HG02623 (cell line): ENCODE measurements around the gene ANKRD40.
"Not testable (repeated sequence)": the region's sequence is repeated elsewhere in the genome, so short reads cannot be mapped to it uniquely, and the experiment has no call there.

ENCODE experiments used
- ATAC-seq: cut with Tn5 transposase; IDR thresholded peaks from one replicate; pipeline ENCODE4 v1.9.1; 2021; ENCODE audit warnings: moderate library complexity; ENCODE audit not compliant: unreplicated experiment

ANKRD40 gene

GRCh38 chr17:50715471-50715870 lies 7.8 kb upstream of the ANKRD40 start:
- no peak for ATAC-seq

- no peak for ATAC-seq
These were observed 4.9 kb upstream of the ANKRD40 start for GRCh38 chr17:50712641-50713040.

DNA sequence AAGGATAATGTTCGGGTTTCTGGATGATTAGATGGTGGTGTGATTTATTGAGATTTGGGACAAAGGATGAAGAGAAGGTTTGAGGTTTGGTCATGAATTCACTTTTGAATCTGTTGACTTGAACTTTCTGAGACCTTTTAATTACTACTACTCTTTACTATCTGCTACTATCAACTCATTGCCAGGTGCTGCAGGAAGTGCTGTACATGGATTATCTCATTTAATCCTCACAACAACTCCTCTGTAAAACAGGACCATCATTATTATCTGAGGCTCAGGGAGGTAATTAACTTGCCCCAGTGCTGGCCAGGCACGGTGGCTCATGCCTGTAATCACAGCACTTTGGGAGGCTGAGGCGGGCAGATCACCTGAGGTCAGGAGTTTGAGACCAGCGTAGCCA lies 2.9 kb upstream of the ANKRD40 start:
- ATAC-seq = no peak

- ATAC-seq = no peak
These were observed 2.3 kb upstream of the ANKRD40 start for GRCh38 chr17:50710025-50710424.

DNA sequence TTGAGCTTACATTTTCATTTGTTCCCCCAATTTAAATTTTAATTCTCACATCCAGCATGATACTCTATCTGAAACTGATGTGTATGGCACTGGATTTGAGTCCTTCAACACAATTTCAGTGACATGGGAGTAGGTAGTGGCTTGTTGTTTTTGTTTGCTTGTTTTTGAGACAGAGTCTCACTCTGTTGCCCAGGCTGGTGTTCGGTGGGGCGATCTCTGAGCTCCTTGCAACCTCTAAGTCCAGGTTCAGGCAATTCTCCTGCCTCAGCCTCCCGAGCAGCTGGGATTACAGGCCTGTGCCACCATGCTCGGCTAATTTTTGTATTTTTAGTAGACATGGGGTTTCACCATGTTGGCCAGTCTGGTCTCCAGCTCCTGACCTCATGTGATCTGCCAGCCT lies 1.3 kb upstream of the ANKRD40 start:
- ATAC-seq = not testable (repeated sequence)

DNA sequence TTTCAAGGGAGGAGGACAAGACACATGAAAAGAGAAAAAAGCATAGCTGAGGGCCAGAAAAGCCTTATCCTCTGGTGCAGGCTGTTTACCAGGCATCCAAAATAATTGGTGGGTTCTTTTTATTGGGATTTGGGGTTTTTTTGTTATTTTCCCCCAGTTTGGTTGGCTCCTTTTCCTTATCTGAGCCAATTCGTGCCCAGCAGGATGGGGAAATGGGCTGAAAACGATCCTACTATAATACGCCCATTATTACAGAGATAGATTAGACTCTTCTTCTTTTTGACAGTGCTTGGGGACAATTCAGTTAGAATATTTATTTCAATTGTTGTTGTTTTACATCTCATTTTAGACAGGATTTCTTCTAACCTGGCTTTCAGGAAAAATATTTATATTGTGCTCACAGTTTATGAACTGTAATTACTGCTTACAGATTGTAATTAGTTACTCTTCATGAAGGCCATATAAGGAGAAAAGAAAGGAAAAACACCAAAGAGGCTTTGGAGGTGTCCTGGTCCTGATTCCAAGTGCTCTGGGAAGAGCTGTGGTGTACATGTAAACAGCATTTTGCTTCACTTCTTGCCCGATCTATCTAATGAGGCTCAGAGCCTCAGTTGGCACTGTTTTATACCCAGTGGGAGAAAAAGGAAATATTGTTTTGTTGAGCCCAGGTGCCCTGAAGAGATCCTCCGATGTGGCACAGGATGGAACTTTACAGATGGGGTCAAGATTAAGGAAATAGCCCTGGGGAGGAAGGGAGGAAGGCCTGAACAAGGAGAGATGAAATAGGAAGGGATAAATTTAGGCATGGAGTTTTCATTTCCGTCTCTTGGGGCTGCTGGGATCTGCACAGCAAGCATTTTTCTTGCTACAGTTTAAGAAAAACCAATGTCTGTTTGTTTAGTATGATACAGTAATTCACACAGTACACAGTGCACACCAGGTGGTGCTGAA lies 611 bp upstream of the ANKRD40 start:
- ATAC-seq = no peak

- no peak for ATAC-seq
These were observed 4.6 kb downstream of the ANKRD40 start for GRCh38 chr17:50703162-50703561.

- ATAC-seq = no peak
These were observed 8.3 kb downstream of the ANKRD40 start for GRCh38 chr17:50699410-50699809.

DNA sequence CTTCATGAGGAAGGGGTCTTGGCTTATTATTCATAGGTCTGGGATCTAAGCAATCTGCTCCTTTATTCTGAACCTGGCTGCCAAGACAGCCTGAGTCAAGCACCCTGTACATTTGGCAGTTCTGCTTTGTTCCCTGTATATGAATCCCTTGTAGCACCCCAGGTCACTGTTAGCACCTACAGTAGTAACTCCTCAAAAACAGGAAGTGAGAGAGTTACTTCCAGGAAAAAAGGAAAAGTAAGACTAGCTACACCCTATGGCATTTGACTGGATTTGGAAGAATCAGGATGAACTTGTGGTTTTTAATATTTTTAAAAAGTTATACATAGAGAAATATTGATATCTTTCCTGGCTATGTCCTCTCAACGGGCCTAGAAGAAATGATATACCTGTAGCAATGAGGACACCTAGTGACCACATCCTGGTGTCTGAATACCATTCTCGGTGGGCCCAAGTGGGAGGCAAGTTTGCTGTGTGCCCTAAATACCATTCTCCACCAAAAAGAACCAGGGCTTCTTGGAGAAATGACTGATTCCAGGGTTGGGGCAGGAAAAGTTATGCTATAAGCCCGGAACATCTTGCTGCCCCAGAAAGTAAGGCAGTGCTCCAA lies 9.9 kb downstream of the ANKRD40 start:
- ATAC-seq = no peak

GRCh38 chr17:50697062-50697461 lies 10.7 kb downstream of the ANKRD40 start:
- ATAC-seq = no peak

DNA sequence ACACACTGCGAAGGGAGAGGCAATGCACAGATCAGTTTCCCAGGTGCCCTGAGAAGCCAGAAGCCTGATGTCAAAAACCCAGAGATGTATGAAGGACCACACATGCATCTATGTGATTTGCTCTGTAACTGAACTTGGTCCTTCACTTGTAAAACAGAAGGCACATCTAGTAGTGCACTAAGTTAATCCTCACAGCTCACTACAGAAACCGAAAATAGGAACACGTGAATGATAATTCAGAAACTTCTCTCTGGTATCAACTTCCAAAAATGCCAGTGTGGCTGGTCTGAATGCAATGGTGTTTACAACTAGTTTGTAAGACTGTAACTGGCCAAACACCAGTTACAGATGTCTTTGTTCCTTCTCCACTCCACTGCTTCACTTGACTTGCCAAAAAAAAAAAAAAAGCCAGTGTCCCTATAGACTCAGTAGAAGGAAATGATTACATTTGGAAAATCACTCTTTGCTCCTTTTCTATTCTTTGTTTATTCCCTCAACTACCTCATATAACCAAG lies 11.3 kb downstream of the ANKRD40 start:
- ATAC-seq = no peak

DNA sequence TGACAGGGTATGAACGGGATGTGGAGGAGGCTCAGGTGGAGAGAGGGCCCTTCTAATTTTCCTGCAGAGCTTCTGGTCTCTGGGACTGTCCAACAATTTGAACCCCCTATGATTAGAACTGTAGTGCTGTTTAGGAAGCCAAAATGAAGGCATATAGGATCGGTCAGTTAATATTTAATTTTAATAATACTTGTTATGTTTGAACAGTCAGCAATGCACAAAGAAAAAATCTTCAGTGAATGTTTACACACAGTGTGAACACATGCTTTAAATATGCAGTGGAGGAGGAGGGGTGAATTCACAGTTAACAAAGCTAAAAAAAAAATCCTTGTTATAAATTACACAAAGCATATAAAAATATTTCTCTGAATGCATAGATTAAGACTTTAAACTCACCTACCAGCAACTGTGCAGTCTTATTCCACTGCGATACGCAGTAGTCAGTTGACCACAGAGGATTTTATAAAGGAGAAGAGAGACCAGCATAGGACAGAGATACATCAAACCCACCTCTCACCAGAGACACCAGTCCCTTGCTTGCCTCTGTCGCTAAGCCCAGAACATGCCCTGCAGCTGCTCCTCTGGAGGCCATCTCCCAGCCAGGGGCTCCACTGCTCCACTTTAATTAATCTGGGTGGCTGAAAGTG lies 14.6 kb downstream of the ANKRD40 start:
- no peak for ATAC-seq

DNA sequence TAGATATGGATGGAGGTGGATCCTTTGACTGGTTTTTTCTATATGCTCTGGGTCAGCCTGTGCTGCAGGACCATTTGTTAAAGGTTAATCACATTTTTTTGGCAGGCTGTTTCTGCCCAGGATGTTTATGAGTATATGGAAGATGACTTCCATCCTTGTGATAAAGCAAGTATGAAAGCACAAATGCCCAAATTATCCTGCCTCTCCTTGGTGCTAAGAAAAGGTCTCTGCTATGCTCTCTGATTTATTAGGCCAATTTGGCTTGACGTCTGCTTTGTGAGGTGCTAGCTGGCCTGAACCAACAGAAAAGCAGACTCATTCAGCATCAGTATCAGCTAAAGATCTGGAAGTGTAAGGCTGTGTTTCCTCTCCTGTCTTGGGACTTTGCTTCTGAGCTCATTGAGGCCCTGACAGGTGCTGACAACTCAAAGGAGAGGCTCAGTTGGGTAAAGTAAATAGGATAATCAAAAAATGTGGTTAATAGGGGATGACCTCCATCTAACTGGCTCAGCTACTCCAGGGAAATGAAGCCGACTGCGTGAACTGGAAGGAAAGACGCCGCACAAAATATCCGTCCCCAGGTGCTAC lies 15.2 kb downstream of the ANKRD40 start:
- ATAC-seq = no peak

- no peak for ATAC-seq
These were observed 15.9 kb downstream of the ANKRD40 start for GRCh38 chr17:50691550-50692447.

DNA sequence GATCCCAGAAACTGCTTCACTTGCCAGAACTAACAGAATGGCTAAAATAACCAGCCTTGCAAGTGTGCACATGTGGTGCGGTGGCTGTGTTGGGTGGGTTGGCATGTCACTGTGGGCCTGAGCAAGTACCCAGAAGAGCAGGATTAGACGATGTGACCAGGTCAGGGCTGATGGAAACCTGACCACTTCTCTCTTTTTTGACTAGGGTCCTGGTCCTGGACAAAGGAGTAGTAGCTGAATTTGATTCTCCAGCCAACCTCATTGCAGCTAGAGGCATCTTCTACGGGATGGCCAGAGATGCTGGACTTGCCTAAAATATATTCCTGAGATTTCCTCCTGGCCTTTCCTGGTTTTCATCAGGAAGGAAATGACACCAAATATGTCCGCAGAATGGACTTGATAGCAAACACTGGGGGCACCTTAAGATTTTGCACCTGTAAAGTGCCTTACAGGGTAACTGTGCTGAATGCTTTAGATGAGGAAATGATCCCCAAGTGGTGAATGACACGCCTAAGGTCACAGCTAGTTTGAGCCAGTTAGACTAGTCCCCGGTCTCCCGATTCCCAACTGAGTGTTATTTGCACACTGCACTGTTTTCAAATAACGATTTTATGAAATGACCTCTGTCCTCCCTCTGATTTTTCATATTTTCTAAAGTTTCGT lies 16.7 kb downstream of the ANKRD40 start:
- no peak for ATAC-seq

GRCh38 chr17:50689956-50690886 lies 17.5 kb downstream of the ANKRD40 start:
- no peak for ATAC-seq

GRCh38 chr17:50689251-50689650 lies 18.5 kb downstream of the ANKRD40 start:
- no peak for ATAC-seq

DNA sequence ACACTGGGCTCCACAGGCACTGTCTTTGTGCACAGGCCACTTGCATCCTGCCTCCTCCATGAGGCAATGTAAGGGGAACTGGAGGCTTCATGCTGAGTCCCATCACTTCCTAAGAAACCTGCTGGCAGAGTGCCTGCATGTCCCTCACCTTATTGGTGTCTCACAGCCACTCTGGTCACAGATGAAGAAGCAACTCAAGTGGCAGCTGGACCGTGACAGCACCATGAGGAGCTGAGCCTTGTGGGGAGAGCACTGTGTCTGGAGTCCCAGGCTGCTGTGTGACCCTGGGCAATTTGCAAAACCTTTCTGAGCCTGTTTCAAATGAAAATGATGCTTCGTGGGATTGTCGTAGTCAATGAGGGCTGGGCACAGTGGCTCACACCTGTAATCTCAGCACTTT lies 19.5 kb downstream of the ANKRD40 start:
- no peak for ATAC-seq
